ENCODE measurements around the gene ZNF598. TPM values are rescaled to one million over a fixed set of nuclear protein-coding genes. Genes with fewer than 3 reads are reported as not detected.

Gene ZNF598
- polyA plus RNA-seq, 1 donor from 2014 or later, result 22.1 TPM

GRCh38 chr16:2026461-2027023 lies 16.9 kb upstream of the ZNF598 start, which contains the start of gene NHERF2:
Gene NHERF2 (plus strand): TSS chr16:2026902. CDS start chr16:2027006, 104 bp downstream.
- Histone ChIP-seq H2AFZ (ENCODE audit: low read depth, low read length) (no peak within 1 kb of the TSS), H3K9ac (ENCODE audit: low read length) (peak within 1 kb of the TSS; percentile 53)

More at GRCh38 chr16:2026461-2027023, 16.9 kb upstream of the ZNF598 start, which contains the start of gene NHERF2:
- Histone ChIP-seq H3K9me3 (ENCODE audit: low read length) (no peaks in the 10 kb centered on the region), H3K79me2 (replicated peaks; ENCODE audit: insufficient read depth, low read length) (no peaks in the 10 kb centered on the region), H3K9me2 (ENCODE audit: insufficient read depth, low read length) (no peaks in the 10 kb centered on the region), H3K4me3 (ENCODE audit: low read length) (peak within 1 kb of the TSS; percentile 63), H4K20me1 (ENCODE audit: insufficient read depth) (no peaks in the 10 kb centered on the region), H3K4me2 (ENCODE audit: low read length) (no peak within 1 kb of the TSS), H3K36me3 (ENCODE audit: insufficient read depth, low read length) (no peaks in the 10 kb centered on the region), H3F3A (ENCODE audit: insufficient read depth, low read length, poor library complexity, severe bottlenecking) (no peaks in the 10 kb centered on the region), H3K27me3 (ENCODE audit: insufficient read depth, low read depth, low read length) (peaks cover 28% of the 10 kb centered on the region), H3K27ac (ENCODE audit: low read length) (no peak within 1 kb of the TSS)
- TF ChIP-seq RAD21 (conservative IDR thresholded peaks at IDR 0.05), result no peak
- no peak for TF ChIP-seq MXI1 (conservative IDR thresholded peaks at IDR 0.05; ENCODE audit: poor library complexity, severe bottlenecking)
- no peak for TF ChIP-seq SMC3 (conservative IDR thresholded peaks at IDR 0.05; ENCODE audit: poor library complexity)
- TF ChIP-seq CTCF (IDR thresholded peaks at IDR 0.05; ENCODE audit: poor library complexity, severe bottlenecking), result no peak
- TF ChIP-seq REST (IDR thresholded peaks at IDR 0.05; ENCODE audit: borderline replicate concordance), result no peak
- TF ChIP-seq EZH2 (IDR thresholded peaks at IDR 0.05; ENCODE audit: borderline replicate concordance, insufficient read depth, low read length, poor library complexity, severe bottlenecking), result no peak
- no peak for TF ChIP-seq POLR2AphosphoS5 (IDR thresholded peaks at IDR 0.05)
- TF ChIP-seq TAF1 (IDR thresholded peaks at IDR 0.05; ENCODE audit: low read depth), result no peak
- TF ChIP-seq EP300 (conservative IDR thresholded peaks at IDR 0.05; ENCODE audit: poor library complexity, severe bottlenecking), result no peak
